Bladder microvascular endothelial cell (primary cell): ENCODE measurements around the gene NEDD1. TPM values are rescaled to one million over a fixed set of nuclear protein-coding genes. Genes with fewer than 3 reads are reported as not detected.

Experiments
- total RNA-seq: library from RNA; depleted of rRNA; stranded (reverse); fragments of >200 nt; gene quantifications from 2 replicates; pipeline ENCODE4 v1.2.3, GENCODE V29; 2014

NEDD1 gene
- total RNA-seq: 27.0 and 42.7 TPM in 2 replicates

GRCh38 chr12:96906849-96907670 is at the start of gene NEDD1:
Gene NEDD1, plus strand, starts transcription at chr12:96907257. Its CDS starts 2,503 bp downstream, at chr12:96909760.

